Body of pancreas (tissue), 4 donors: ENCODE results near the gene GNPTG. TPM values are rescaled to one million over a fixed set of nuclear protein-coding genes. Genes with fewer than 3 reads are reported as not detected.

Experiments
- ATAC-seq: fragments of 150-250 bp; one replicate; pipeline ENCODE4 v1.9.1; 2016
- DNase-seq, 4 donors: peaks; one replicate each; pipeline ENCODE4 v3.0.0-alpha.2; 2019
- H3K27ac ChIP-seq, 4 donors: fragments of 200-600 bp; sonication (generic); 1 replicate in 3 of 4; 2 replicates in 1 of 4; pipeline versions ENCODE4 v1.5.1 to v1.6.1; 2016 to 2019; ENCODE audit warnings: mild to moderate bottlenecking in 1 of 4, mixed read lengths in 1 of 4, moderate library complexity in 1 of 4
- H3K27me3 ChIP-seq, 2 donors: fragments of 200-600 bp; sonication (generic); one replicate each; pipeline ENCODE4 v1.6.0; 2016; ENCODE audit warnings: mild to moderate bottlenecking in 1 of 2
- H3K36me3 ChIP-seq, 2 donors: fragments of 200-600 bp; sonication (generic); replicated peaks in 1 of 2; 2 replicates each; pipeline ENCODE4 v1.5.1; 2016; ENCODE audit warnings: low read depth in 2 of 2; ENCODE audit not compliant: insufficient read depth in 1 of 2
- H3K4me1 ChIP-seq: fragments of 200-600 bp; sonication (generic); one replicate; pipeline ENCODE4 v1.6.0; 2016
- H3K4me3 ChIP-seq, 2 donors: fragments of 200-600 bp; sonication (generic); 1 replicate in 1 of 2; 2 replicates in 1 of 2; pipeline ENCODE4 v1.5.1; 2016 to 2019
- H3K9me3 ChIP-seq, 3 donors: fragments of 200-600 bp; sonication (generic); 1 replicate in 2 of 3; 2 replicates in 1 of 3; pipeline ENCODE4 v1.5.1; 2016
- CTCF ChIP-seq, 7 experiments: fragments of 450-650 bp in 4 of 7; fragments of 200-600 bp in 3 of 7; sonication (generic) in 3 of 7; IDR thresholded peaks; one replicate each; pipeline ENCODE4 v1.5.1; 2016 to 2019; ENCODE audit warnings: antibody characterized with exemption in 7 of 7
- POLR2A ChIP-seq, 3 donors: fragments of 450-650 bp; IDR thresholded peaks; one replicate each; pipeline ENCODE4 v1.6.1; 2016; ENCODE audit warnings: antibody characterized with exemption in 3 of 3, mild to moderate bottlenecking in 2 of 3
- WGBS, 2 donors: methylation state at CpG; one replicate each; pipeline ENCODE4 v1.1.5; 2017; 5-methylcytosine and 5-hydroxymethylcytosine counted together
- intact Hi-C: fragments of 100-400 bp; cut with DNase I; formaldehyde crosslinking; loops from one replicate; pipeline ENCODE4 v1.15.1; 2023
- total RNA-seq, 2 donors: library from RNA; depleted of rRNA; stranded (reverse); fragments of >200 nt; gene quantifications; one replicate each; pipeline ENCODE4 v1.1.0, GENCODE V29; 2016

Gene GNPTG
- total RNA-seq, 2 donors from 2014 or later, result 38.1 to 98.2 TPM

DNA sequence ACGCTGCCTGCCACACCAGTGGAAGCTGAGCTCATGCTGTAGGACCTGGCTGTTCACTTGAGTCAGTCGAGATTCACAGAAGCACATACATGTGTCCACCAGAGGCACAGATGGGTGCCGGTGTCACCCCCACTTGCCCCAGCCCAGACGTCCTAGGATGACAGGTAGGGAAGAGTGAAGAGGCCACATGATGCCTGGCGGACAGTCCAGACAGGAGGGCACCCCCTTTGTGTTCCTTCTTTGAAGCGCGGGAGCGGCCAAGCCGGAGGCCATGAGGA is 33.5 kb upstream of the GNPTG start:
- intact Hi-C loops, result no loop called here
- H3K27ac ChIP-seq, result no peak overlapping the region
- no peaks in the 10 kb centered on the region for H3K27me3 ChIP-seq
- 79 to 83% methylated on average over 6 to 9 of the region's 9 CpGs for WGBS, 2 donors
- no peak for ATAC-seq
- DNase-seq, result no peak
- TF ChIP-seq POLR2A (IDR thresholded peaks at IDR 0.05), result no peak
- no peak for TF ChIP-seq CTCF (IDR thresholded peaks at IDR 0.05)
- no peak overlapping the region for H3K4me3 ChIP-seq
- H3K9me3 ChIP-seq, result no peaks in the 10 kb centered on the region
- peaks cover under 1% of the 10 kb centered on the region for H3K4me1 ChIP-seq
- peaks cover 24 to 60% of the 10 kb centered on the region in 2 donors for H3K36me3 ChIP-seq

DNA sequence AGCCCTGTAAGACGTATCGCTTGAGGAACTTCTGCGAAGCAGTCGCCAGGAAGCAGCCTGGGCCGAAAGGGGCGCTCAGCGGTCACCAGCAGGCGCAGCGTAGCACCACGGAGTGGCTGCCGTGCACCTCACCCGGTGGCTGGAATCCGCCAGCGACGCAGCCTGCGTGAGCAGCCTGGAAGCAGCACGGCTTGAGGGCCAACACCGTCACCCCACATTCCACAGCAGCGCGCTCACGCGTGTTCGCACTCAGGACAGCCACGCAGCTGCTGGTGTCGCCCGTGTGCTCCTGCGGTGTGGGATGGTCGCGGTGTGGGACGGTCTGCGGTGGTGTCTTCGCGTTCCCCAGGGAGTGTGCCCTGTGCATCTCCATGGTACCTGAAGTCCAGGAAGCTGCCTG is 32.7 kb upstream of the GNPTG start:
- H3K4me1 ChIP-seq, result no peaks in the 10 kb centered on the region
- no peaks in the 10 kb centered on the region for H3K9me3 ChIP-seq
- 86 to 88% methylated on average over 16 to 20 of the region's 33 CpGs for WGBS, 2 donors
- DNase-seq (no peak), ATAC-seq (no peak)
- TF ChIP-seq POLR2A (IDR thresholded peaks at IDR 0.05) (no peak), CTCF (IDR thresholded peaks at IDR 0.05) (no peak)
- no peak overlapping the region for H3K4me3 ChIP-seq
- no peak overlapping the region for H3K27ac ChIP-seq
- intact Hi-C loops, result no loop called here
- no peaks in the 10 kb centered on the region for H3K27me3 ChIP-seq
- peaks cover 24 to 65% of the 10 kb centered on the region in 2 donors for H3K36me3 ChIP-seq

- Histone ChIP-seq H3K4me3 (no peak overlapping the region), H3K27ac (no peak overlapping the region), H3K36me3 (peaks cover 24 to 60% of the 10 kb centered on the region in 2 donors), H3K27me3 (no peaks in the 10 kb centered on the region), H3K4me1 (no peaks in the 10 kb centered on the region), H3K9me3 (no peaks in the 10 kb centered on the region)
- ATAC-seq (no peak), DNase-seq (no peak)
- intact Hi-C loops, result no loop called here
- 80 to 83% methylated on average over 12 of the region's 12 CpGs for WGBS, 2 donors
- TF ChIP-seq CTCF (IDR thresholded peaks at IDR 0.05) (no peak), POLR2A (IDR thresholded peaks at IDR 0.05) (no peak)
These were observed 31.6 kb upstream of the GNPTG start for GRCh38 chr16:1320097-1320496.

DNA sequence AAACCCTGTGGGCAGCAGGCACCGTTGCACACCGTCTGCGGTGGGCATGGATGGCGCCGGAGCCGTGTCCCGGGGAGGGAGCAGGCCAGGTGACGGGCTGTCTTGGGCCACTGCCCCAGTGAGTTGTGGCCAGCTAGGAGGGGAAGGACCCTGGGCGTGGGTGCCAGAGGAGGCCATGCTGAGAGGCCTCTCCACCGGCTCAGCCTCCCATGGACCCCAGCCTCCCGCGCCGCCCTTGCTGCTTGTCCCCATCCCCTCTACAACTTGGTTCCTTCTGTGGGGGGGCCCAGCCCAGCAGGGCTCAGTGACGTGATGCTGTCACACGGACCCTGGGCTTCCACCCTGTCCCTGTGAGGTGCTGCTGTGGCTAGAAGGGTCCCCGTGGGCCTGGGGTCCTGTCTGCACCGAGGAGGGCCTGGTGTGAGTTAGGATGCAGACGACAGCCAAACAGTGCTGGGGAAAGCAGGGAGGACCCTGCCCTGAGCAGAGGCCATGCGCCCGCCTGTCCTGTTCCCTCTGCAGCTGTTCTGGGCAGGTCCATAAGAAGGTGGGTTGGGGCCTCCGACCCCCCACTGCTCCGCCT is 31.0 kb upstream of the GNPTG start:
- no peak overlapping the region for H3K4me3 ChIP-seq
- DNase-seq (no peak), ATAC-seq (no peak)
- intact Hi-C loops, result no loop called here
- H3K27ac ChIP-seq, result no peak overlapping the region
- H3K27me3 ChIP-seq, result no peaks in the 10 kb centered on the region
- no peaks in the 10 kb centered on the region for H3K9me3 ChIP-seq
- H3K4me1 ChIP-seq, result no peaks in the 10 kb centered on the region
- WGBS, 2 donors, result 82 to 93% methylated on average over 5 to 21 of the region's 22 CpGs
- no peak for TF ChIP-seq CTCF (IDR thresholded peaks at IDR 0.05)
- no peak for TF ChIP-seq POLR2A (IDR thresholded peaks at IDR 0.05)
- peaks cover 19 to 53% of the 10 kb centered on the region in 2 donors for H3K36me3 ChIP-seq

DNA sequence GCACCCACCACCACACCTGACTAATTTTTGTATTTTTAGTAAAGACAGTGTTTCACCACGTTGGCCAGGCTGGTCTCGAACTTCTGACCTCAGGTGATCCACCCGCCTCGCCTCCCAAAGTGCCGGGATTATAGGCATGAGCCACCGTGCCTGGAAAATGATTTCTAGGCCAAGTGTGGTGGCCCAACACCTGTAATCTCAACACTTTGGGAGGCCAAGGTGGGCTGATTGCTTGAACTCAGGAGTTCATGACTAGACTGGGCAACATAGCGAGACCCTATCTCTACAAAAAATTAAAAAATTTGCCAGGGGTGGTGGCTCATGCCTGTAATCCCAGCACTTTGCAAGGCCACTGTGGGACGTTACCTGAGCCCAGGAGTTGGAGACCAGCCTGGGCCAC is 29.3 kb upstream of the GNPTG start:
- intact Hi-C loops, result no loop called here
- Histone ChIP-seq H3K4me1 (no peaks in the 10 kb centered on the region), H3K27me3 (no peaks in the 10 kb centered on the region), H3K27ac (no peak overlapping the region), H3K4me3 (no peak overlapping the region), H3K36me3 (peaks cover 13 to 40% of the 10 kb centered on the region in 2 donors), H3K9me3 (no peaks in the 10 kb centered on the region)
- no peak for ATAC-seq
- no peak for DNase-seq
- TF ChIP-seq CTCF (IDR thresholded peaks at IDR 0.05) (no peak), POLR2A (IDR thresholded peaks at IDR 0.05) (no peak)
- 93 to 97% methylated on average over 6 to 8 of the region's 8 CpGs for WGBS, 2 donors
